Subcutaneous preadipocyte (primary cell): Measurements from ENCODE around the gene RAB3A. TPM values are rescaled to one million over a fixed set of nuclear protein-coding genes. Genes with fewer than 3 reads are reported as not detected.

Experiments used
- small RNA-seq: library from RNA; depleted of rRNA; stranded (forward); fragments of <200 nt; gene quantifications from one replicate; pipeline ENCODE3, GENCODE V24; 2012
- total RNA-seq: library from RNA; depleted of rRNA; stranded (reverse); fragments of >200 nt; gene quantifications from 2 replicates; pipeline ENCODE4 v1.2.3, GENCODE V29; 2012

Gene RAB3A, protein sequence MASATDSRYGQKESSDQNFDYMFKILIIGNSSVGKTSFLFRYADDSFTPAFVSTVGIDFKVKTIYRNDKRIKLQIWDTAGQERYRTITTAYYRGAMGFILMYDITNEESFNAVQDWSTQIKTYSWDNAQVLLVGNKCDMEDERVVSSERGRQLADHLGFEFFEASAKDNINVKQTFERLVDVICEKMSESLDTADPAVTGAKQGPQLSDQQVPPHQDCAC
- total RNA-seq: 1.1 and 1.2 TPM in 2 replicates

DNA sequence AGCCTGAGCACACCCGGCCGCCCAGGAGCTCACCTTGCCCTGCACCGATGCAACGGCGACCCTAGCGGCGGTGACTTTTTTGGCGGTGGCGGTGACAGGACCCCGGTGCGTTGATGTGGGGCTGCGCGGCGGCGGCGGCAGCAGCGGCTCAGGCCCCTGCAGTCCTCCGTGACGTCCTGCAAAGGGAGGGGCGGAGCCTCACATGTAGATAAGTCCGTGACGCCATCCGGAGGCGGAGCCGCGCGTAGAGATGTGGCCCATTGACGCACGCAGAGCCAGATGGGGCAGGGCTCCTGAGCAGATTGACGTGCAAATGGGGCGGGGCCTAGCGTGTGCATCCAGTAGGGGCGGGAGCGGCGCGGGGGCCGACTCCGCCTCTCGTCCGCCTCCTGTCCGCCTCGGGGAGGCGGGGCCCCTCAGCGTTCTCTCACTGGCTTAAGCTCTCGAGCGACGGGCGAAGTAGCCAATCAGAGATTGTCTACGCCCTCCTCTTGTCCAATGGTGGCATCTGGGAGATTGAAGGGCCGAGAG lies at the start of gene RAB3A:
Gene RAB3A (minus strand): TSS at position 180 of the 531 bp plus-strand sequence. CDS start 1,302 bp downstream, outside the sequence.

DNA sequence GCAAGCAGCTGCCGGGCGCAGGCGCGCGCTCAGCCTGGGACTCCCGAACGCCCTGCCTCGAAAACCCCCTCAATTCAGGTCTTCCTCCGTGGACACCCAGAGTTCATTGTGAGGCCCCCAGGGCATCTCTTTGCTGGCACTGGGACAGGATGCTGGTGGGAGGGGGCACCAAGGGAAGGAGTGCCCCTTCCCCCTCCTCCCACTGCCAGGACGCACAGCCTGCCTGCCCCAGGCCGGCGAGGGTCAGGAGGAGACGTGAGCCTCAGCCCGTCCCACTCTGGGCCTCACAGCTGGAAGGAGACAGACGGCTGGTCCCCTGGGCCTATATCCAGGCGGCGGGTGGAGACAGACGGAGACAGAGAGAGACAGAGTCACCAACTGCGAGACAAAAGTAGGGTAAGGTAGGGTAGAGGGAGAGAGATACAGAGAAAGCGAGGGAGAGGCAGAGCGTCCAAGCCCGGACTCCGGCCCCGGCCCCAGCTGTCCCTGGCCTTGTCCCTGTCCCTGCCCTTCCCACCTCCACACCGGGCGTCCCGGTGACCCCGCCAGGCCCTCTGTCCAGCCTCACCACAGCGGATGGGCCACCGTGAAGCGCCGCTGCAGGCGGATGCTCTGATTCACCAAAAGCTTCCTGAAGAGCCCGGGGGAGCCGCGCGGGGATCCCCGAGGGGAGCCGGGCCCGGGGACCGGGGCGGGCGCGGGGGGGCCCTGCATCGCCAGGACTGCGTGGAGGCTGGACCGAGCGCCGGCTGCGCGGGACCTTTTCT lies 22.0 kb upstream of the RAB3A start, which contains the start of gene PDE4C:
Gene PDE4C (minus strand): TSS at position 737 of the 767 bp plus-strand sequence. CDS start 23 bp downstream, at position 714.

DNA sequence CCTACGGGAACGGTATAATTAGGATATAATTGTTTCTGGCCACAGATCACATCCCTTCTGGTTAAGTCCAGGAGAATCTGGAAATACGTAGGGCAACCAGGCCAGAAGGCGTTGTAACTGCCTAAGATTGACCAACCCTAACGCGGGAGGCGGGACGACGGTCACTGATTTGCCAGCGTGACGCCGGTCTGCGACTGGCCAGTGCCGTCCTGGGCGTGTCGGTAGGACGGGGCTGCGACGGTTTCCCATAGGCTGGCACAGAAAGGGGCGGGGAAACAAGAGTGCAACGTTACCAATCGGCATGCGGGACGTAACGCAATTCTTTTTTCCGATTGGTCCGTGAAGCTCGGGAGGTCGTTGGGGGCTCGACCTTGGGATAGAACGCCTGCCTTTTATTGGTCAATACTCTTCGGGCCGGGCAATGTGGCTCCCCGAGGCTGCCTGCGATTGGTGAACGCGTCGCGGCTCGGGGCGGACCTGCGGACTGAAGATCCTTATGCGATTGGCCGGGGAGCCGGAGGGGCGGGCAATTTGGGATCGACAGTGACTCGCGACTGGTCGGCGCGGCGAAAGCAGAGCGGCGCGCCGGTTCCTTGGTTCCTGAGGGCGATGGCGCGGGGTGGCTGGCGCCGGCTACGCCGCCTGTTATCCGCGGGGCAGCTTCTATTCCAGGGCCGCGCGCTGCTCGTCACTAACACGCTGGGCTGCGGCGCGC lies 11.0 kb downstream of the RAB3A start, which contains the start of gene MPV17L2:
Gene MPV17L2 (plus strand): TSS at position 546 of the 715 bp plus-strand sequence. CDS start 64 bp downstream, at position 610.

DNA sequence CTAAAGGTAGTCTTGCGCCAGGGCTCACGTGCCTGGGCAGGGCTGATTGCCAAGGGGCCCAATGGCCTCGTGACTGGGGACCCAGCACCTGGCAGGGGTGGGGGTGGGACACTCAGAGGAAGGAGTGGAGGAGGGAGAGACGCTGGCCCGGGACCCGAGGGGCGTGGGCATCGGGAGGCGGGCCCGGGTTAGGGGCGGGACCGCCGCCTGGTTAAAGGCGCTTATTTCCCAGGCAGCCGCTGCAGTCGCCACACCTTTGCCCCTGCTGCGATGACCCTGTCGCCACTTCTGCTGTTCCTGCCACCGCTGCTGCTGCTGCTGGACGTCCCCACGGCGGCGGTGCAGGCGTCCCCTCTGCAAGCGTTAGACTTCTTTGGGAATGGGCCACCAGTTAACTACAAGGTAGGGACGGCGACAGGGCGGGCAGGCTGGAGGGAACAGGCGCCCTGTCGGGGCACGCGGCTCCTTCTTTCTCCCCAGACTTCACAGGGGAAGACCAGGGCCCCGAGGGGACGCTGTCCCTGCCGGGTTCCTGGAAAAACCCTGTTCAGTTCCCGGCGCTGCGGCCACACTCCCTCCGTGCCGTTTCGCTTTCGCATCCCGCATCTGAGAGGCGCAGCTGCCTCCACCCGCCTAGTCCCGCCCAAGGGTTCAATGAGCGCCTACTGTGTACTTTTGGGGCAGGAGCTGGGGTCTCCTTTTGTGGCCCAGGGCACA lies 30.1 kb downstream of the RAB3A start, which contains the start of gene IFI30:
Gene IFI30 (plus strand): TSS at position 242 of the 717 bp plus-strand sequence. CDS start 29 bp downstream, at position 271.

DNA sequence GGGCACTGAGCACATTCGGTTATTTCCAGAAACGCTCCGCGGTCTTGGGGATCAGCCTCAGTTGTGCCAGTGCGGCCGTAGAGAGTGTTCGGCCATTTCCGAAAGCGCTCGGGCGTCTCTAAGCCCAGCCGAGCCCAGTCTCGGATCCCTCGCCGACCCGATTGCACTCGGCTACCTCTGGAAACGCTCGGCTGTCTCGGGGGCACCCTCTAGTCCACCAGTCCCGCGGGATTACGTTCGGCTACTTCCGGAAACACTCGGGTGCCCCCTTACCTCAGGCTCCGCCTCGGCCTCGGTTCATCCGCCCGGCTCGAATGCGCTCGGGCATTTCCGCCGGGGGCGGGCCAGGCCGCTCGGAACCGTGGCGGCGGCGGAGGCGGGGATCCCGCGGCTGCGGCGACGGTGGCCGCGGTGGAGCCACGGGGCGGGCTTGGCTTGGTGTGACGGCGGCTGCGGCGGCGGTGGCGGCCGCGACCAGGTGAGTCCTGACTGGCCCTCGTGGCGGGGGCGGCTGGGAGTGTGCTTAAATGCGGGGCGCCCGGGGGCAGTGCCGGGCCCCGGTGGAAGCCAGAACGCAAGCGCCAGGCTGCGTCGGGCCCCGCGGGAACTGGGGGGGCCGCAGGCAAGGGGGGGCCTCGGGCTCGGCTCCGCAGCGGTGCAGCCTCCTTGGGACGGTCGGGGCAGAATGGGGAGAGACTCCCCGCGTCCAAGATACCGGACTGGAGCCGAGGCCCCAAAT lies 50.9 kb downstream of the RAB3A start, which contains the start of gene PIK3R2:
Gene PIK3R2 (plus strand): TSS at position 347 of the 739 bp plus-strand sequence. CDS start 2,717 bp downstream, outside the sequence.

Small RNAs within 50 kb of the gene (small RNA-seq; reads per million reads assigned to genes)
- gene IFI30: not detected

Other genes starting within 250 kb of the RAB3A start
- gene KCNN1, start 236.9 kb downstream of the RAB3A start, total RNA-seq: not detected in 2 replicates
- gene ARRDC2, start 195.9 kb downstream of the RAB3A start, total RNA-seq: 7.3 and 13.1 TPM in 2 replicates
- under 0.01 TPM in 1 of 2 replicates, not detected in the other for gene IL12RB1, start 117.1 kb downstream of the RAB3A start, total RNA-seq
- gene MAST3, start 106.3 kb downstream of the RAB3A start, total RNA-seq: 1.8 and 2.5 TPM in 2 replicates
- gene PIK3R2, start 50.9 kb downstream of the RAB3A start, total RNA-seq: 20.2 and 25.0 TPM in 2 replicates
- gene IFI30, start 30.2 kb downstream of the RAB3A start, total RNA-seq: 29.1 and 30.9 TPM in 2 replicates
- gene MPV17L2, start 10.8 kb downstream of the RAB3A start, total RNA-seq: 8.1 and 10.9 TPM in 2 replicates
- 0.20 TPM in 1 of 2 replicates, not detected in the other for gene PDE4C, start 22.4 kb upstream of the RAB3A start, total RNA-seq
- gene IQCN, start 70.4 kb upstream of the RAB3A start, total RNA-seq: 0.39 and 0.73 TPM in 2 replicates
- 96.2 and 99.6 TPM in 2 replicates for gene JUND, start 77.6 kb upstream of the RAB3A start, total RNA-seq
- 146 and 148 TPM in 2 replicates for gene LSM4, start 119.0 kb upstream of the RAB3A start, total RNA-seq
- 14.0 and 17.4 TPM in 2 replicates for gene PGPEP1, start 136.6 kb upstream of the RAB3A start, total RNA-seq
- 17.3 and 18.0 TPM in 2 replicates for gene GDF15, start 182.1 kb upstream of the RAB3A start, total RNA-seq
- gene LRRC25, start 193.6 kb upstream of the RAB3A start, total RNA-seq: not detected in 2 replicates
- gene SSBP4, start 215.4 kb upstream of the RAB3A start, total RNA-seq: 69.8 and 77.4 TPM in 2 replicates
- 2.6 and 4.7 TPM in 2 replicates for gene ISYNA1, start 234.1 kb upstream of the RAB3A start, total RNA-seq